Left hindlimb (tissue), 1 donor: ENCODE results near the gene WSB2.

Source experiments
- DNase-seq: peaks from one replicate; pipeline ENCODE4 v3.0.0-alpha.2; 2018

Gene WSB2

DNA sequence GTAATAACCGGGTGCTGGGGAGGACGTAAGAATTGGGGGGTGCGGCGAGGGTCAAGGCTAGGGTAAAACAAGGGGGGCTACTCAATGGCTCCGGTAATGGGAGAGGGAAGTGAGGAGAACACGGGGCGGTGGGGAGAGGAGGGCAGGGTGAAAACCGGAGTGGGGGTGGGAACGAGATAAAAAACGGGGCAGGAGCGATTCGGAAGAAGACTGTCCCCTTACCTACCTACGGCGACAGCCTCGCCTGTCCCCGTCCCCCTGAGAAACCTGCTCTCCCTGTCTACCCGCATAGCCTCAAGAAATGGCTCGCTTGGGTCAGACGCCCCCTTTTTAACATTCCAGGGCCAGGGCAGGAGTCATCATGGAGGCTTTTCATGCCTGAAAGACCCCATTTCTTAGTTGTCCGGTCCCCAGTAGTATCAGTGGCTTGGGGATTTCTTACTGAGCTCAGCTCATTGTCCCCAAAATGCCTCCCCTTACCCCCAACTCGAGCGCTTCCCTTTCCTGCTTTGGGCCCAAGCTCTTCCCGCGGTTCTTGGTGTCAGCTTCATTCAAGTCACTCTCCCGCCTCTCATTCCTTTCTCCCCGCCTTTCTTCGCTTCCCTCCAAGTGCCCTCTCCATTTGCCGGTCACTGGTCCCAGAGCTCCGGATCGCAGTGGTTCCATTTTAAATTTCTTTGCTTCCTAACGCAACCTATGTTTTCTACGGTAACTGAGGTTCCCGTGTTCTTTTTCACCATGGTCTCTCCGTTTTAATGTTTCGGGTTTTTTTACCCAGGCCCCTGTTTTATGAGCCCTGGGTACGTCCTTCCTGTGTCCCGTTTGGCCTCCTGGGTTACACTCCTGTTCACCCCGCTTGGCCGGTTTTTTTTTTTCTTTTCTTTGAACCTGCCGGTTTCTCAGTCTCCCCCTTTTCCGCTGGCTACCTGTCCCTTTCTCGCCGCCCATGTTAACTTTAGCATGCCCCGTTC is 1.2 kb upstream of the WSB2 start:
- DNase-seq: peak; percentile 68

DNA sequence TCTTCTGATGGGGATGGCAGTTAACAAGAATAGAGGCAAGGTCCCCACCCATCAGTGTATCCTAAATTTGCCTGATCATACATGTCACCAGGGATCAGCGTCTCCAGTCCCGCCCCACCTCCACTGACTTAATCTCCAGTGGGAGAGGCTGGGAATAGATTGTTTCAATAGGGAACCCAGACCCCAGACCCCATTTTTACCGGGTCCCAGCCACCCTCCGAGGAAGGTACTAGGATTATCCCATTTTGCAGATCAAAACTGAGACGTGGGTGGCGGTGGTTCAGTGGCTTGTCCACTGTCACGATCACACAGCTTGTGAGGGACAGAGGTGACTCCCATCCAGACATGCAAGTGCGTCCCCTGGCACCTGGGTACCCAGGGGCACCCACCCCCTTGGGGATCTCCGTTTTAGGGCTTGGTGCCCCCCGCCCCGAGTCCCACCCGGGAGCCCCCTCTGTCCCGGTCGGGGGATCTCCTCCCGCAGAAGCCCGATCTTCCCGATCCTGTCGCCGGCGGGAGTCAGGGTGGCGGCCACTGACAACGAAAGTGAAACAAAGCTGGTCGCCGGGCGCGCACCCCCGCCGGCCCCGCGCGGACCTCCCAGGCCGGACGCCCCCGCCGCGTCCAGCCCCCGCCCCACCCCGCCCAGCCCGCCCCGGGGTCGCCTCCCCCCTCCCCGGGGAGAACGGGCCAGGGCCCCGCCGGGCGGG is 523 bp downstream of the WSB2 start:
- peak; percentile 57 for DNase-seq

DNA sequence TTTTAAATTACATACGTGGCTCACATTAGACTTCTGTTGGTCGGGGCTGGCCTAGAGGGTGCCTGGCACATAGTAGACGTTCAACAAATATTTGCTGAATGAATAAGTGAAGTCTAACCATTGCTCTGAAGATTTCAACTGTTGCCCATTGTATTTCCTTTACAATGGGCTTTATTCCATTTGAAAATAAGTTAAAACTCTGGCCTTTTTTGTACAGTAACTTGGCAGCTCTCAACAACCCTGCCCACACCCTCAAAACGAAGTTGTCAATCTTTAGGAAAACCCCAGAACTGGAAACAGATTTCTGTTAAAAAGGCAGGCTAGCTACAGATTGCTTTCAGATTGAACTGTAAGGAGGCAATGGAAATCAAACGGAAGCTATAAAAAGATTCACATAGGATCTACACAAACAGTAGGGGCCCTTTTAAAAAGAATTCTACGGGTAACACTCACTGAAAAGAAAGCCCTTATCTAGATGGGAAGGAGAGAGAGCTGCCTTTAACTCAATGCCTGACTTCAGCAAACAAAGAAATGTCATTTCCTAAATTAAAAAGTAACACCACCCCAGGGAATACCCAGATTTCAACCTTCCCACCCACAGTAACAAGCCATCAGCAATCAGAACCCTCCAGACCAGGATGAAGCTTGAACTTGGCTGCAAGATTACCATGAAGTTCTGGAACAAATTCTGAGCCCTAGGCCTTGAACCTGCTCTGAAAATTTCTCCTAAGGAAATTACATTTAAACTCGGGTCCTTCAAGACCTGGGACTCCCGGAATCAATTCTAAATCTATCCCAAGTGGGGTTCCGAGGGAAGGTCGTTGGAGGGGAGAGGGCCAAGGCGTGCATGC is 1.4 kb downstream of the WSB2 start:
- no peak for DNase-seq

DNA sequence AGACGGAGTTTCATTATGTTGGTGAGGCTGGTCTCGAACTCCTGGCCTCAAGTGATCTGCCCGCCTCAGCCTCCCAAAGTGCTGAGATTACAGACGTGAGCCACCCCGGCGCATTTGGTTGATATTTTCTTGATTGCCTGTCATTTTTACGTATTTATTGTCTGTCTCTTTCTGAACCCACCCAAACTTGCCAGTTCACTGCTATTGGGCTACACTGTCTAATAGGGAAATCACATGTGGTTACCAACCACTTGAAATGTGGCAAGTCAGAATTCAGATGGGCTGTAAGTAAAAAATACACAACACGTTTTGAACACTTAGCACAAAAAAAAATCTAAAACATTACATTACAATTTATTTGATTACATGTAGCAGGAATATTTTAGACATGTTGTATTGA is 2.1 kb downstream of the WSB2 start:
- no peak for DNase-seq

DNA sequence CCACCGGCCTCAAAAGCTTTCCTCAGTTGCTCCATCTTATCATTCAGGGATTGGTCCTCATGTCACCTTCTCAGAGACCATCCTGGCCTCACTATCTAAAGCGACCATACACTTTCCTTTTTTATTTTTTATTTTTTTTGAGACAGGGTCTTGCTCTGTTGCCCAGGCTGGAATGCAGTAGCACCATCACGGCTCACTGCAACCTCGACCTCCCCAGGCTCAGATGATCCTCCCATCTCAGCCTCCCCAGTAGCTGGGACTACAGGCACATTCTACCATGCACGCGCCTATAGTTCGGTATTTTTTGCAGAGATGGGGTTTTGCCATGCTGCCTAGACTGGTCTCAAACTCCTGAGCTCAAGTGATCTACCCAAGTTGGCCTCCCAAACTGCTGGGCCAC is 2.8 kb downstream of the WSB2 start:
- DNase-seq: no peak

DNA sequence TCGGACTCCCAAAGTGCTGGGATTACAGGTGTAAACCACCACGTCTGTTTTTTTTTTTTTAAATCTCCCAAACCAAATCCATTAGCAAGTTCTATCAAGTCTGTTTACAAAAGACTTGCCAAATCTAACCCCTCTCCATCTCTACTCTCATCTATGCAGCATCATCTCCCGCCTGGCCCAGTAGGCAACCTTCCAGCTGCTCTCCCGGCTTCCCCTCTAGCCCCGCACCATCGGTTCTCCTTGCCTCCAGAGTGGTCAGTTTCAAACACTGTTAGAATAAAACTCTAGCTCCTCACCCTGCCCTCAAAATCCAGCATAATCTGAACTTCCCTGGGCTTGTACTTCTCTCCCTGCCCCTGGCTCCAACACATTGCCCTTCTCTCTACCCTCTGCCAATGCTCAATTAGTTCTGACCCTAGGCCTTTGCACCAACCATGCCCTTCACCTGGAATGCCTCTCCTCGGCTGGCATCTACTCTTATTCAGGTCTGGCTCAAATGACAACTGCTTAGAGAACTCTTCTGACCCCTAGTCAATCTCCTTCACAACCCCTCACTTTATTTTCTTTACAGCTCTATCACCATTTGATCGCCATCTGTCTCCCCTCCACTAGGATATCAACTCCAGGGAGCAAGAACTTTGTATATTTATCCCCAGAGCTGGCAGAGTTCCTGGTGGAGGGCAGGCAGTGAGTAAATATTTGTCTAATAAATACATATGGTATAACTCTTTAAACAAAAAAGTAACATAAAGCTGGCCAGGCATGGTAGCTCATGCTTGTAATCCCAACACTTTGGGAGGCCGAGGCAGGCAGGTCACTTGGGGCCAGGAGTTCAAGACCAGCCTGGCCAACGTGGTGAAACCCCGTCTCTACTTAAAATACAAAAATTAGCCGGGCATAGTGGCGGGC is 4.9 kb downstream of the WSB2 start:
- DNase-seq: no peak

DNA sequence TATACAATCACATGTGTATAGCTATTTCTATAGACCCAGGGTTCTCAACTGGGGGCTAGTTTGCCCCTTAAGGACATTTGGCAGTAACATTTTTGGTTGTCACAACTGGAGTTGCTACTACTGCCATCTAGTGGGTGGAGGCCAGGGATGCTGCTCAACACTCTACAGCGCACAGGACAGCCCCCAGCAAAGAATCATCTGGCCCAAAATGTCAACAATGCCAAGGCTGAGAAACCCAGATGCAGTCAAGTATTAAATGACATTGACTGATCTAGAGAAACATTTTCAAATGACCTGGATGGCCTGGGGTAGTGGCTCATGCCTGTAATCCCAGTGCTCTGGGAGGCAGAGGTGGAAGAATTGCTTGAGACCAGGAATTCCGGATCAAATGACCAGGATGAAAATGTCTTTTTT is 5.8 kb downstream of the WSB2 start:
- DNase-seq: no peak

DNA sequence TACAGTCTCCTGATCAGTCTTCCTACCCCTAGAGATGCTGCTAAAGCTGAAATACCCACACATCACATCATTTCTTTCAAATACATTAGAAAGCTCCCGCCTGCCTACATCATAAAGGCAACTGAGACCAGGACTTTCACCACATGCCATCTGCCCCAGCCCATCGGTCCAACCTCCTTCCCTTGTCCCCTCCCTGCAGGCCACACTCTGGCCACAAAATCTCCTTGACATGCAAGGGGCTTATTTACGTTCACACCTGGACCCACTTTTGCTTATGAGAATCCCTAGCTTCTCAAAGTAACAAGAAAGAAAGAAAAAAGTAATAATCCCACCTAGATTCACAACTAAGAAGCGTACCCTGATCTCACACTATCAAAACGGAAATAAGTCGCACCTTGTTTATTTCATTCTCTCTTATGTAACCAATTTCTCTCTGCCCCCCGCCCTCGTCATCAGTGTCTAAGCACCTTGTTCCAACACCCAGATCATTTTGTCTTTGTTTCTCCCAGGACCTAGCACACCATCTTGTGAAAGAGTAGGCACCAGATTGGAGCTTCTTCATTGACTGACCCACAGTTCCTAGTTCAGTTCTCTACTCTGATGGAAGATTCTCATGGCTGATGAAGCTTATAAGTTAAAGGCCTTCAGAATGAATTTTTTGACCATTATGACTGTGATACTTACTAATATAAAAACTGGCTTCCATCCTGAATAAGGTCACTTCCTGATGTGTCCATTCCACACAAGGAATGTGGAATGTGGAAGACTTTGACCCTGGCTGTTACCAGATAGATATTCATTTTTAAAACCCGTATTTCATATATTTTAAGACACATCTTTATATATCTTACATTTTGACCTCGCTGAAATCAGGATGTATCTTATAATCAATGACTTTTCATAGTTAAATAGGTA is 7.7 kb downstream of the WSB2 start:
- DNase-seq: no peak

DNA sequence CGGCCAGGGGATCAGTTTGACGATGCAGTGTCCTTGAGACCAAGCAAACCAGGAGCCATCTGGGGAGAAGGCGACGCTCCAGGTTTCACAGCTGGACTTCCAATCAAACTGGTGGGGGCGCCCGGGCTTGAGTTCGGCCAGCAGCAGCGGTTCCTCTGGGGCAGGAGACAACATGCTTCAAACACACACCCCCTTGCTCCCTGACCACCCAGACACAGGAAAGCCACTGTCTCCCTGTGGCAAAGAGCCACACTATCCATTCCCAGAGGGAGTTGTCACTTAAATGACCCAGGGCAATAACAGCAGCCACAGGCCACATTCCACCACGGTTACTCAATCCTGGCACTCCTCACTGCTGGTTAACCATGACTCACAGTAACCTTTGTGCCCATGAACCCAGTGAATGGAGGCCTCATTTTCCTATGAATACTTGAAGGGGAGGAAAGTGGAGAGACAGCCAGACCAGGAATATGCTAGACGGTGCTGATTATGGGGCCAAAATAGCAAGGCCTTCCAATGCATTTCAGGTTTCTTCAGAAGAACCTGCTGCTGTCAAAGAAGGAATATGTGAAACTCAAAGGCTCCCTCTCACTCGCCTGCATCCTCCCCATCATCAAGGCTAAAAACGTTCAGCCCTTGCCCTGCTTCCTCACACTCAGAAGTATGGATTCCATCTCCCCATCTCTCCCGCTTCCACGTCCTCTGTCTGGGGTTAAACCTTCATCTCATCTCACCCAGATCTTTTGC is 8.5 kb downstream of the WSB2 start:
- peak; percentile 83 for DNase-seq

DNA sequence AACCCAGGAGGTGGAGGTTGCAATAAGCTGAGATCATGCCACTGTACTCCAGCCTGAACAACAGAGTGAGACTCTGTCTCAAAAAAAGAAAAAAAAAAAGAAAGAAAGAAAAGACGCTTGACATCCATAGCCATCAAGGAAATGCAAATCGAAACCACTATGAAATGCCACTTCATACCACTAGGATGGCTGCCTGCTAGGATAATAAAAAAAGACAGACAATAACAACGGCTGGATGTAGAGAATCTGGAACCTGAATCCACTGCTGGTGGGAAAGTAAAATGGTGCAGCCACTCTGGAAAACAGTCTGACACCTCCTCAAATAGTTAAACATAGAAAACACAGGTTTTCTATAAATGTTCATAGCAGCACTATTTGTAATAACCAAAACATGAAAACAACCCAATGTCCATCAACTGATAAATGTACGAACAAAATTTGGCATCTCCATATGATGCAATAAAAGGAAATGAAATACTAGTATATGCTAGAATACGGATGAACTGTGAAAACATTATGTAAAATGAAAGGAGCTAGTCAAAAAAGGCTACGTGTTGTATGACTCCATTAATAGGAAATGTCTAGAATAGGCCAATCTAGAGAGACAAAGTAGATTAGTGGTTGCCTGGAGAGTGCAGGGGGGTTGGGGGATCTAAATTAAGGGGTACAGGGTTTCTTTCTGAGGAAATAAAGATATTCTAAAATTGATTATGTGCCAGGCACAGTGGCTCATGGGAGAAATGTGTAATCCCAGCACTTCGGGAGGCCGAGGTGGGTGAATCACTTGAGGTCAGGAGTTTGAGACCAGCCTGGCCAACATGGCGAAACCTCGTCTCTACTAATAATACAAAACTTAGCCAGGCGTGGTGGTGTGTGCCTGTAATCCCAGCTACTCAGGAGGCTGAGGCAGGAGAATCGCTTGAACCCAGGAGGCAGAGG is 9.7 kb downstream of the WSB2 start:
- DNase-seq: no peak

DNA sequence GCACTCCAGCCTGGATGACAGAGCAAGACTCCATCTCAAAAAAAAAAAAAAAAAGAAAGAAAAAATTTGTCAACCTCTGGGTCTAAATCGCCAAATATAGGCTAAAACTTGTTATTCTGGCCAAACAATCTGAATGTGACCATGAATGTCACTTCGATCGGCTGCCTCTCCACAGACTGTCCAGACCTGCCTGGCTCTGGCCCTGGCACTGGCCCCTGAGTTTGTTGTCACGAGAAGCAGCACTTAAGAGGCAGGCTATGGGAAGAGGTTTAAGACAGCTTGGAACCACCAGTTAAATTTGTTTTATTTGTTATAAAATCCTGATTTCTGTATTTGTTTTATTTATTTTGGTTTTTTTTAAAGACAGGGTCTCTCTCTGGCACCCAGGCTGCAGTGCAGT is 14.5 kb downstream of the WSB2 start:
- DNase-seq: no peak

DNA sequence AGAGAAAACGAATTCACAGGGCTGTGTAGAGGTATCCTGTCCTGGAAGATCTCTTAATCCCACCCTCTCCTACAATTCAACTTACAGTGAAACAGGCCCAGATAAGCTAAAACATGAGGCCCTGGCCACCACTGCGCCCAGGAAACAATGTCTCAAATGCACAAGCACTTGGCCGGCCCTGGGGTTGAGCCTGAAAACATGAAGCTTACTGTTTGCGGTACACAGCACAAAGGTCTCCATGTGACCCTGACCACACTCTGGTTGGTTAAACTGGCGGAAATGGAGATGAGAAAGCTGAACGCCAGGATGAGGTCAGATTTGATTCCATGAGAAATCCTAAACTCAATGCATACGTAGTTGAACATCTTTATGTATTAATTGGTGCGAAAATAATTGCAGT is 16.4 kb downstream of the WSB2 start:
- DNase-seq: no peak

DNA sequence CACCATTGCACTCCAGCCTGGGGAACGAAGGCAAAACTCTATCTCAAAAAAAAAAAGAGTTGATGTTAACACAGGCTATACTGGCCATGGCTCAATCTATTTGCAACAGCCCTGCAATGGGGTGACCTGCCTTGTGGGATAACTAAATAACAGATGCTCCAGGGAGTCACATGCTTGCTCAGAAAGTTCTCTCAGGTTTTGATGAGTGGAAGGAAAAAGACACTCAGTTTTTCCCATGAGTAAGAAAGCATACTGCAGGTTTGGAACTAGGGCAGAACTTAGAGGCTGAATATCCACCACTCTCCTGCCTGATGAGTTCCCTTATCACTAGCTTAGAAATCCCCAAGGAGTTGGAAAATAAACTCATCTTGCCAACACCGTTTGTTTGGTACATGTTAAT is 16.9 kb downstream of the WSB2 start:
- DNase-seq: no peak

DNA sequence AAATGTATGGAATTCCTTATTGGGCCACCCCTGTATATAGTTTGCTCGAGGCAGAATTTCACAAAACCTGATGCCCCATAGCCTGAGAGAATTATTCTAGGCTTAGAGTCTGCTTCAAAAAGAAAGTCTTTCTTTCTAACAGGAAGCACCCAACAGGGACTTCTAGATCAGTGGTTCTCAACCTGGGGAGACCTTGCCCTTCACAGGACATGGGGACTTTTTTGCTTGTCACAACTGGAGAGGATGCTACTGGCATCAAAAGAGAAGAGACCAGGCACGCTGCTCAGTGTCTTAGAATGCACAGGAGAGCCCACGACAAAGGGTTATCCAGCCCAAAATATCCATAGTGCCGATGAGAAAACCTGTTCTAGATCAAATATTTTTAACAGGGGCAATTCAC is 18.9 kb downstream of the WSB2 start:
- no peak for DNase-seq

DNA sequence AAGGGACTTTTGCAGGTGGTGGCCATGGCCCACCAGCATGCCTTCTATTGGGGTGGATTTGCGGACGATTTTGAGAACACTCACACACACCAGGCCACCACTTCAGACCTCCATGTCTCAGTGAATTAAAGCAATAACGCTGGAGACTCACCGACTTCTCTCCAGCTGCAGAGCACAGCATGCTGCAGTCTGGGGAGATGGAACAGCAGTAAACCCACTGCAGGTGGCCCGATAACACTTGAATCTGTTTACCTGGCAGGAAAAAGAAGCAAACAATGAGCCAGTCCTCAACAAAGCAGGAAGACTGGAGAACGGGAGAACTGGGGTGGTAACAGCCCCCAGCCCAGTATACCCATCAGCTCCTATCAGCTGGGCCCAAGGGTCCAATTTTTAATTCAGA is 22.8 kb downstream of the WSB2 start:
- DNase-seq: no peak

DNA sequence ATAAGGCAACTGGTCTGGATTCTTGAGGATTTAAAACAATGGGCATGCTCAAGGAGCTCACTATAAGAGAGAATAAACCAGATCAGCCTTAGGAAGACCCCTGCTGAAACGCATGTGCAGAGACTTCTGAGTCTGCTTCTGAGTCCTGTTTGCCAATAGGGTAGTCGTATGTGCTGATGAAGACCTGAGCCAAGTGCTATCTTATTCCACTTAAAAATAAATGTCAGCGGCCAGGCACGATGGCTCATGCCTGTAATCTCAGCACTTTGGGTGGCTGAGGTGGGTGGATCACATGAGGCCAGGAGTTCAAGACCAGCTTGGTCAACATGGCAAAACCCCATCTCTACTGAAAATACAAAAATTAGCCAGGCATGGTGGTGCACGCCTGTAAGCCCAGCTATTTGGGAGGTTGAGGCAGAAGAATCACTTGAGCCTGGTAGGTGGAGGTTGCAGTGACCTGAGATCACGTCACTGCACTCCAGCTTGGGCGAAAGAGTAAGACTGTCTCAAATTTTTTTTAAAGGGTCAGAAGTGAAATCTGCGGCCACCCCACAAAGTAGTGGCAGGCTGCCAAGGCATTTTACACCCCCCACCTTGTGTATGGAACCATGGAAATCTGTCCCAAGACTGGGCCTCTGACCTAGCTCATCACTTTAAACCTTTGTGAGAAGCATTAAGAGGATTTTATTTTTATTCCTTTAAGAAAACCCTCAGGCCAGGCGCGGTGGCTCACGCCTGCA is 24.1 kb downstream of the WSB2 start:
- no peak for DNase-seq

DNA sequence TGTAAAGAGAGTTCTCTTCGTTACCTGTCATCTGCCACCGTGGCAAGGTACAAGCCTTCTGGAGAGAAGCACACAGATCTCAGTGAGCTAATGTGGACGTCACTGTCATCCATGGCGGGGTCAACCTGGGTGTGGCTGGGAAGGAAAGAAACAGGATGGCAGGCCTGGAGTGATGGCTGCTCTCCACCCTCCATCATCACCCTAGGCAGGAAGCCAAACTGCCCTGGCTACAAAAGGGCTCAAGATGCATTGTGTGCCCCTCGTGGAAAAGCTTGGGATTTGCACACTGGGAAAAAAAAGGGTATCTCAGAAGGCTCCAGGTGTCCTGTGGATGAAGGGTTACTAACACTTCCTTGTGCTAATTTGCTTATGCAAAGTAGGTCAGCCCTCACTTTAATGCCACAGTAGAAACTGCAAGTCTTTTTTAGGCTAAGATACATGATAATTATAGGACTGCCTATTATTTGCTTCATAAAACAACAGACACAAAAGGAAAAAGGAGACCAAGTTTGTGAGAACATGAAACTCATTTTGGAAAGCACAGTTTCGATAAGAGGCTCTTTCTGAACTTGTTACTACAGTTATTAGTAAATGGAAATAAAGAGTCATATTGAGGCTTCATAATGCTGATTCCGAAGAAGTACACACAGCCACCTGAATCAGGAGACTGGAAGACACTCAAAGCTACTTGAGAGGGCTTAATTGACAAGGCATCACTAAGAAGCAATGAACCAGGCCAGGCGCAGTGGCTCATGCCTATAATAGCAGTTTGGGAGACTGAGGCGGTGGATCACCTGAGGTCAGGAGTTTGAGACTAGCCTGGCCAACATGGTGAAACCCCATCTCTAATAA is 25.6 kb downstream of the WSB2 start:
- DNase-seq: no peak
